ENCODE results near the gene GPR63. TPM values are rescaled to one million over a fixed set of nuclear protein-coding genes. Genes with fewer than 3 reads are reported as not detected.

The GPR63 gene
- total and polyA plus RNA-seq, 11 donors: 0.14 to 2.7 (median 0.75) TPM

DNA sequence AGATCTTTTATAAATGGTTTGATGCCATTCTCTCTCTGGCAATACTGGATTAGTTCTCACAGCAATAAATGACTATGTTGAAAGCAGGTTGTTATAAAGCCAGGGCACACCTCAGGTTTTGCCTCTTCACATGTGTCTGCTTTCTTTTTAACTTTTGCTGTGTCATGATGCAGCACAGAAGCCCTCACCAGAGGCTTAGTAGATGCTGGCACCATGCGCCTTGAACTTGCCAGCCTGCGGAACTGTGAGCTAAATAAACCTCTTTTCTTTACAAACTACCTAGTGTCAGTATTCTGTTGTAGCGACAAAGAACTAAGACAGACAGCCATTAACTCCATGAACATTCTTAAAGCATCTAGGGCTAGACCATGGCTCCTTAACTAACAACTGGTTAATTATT, 15.3 kb upstream of the GPR63 start:
- ATAC-seq: no peak
- TF ChIP-seq POLR2A (IDR thresholded peaks at IDR 0.05) (no peak), CTCF (IDR thresholded peaks at IDR 0.05) (no peak)
- DNase-seq: no peak

DNA sequence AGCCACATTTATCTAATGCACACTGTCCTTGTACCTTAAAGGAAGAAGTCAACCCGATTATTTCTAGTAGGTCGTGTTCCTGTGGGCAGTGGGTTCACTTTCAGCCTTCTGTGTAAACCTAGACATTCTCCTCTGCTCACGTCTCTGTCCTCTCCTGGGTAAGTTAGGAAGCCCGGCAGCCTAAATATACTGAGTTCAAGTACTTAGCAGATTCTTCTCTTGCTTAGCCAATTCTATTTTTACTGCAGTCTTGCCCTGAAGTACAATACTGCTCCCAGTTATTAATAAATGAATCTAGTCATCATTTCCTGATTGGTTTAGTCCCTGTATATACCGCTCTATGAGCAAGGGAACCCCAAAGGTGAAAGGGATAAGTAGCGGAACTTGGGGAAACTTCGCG, 14.6 kb upstream of the GPR63 start:
- H3K9me3 ChIP-seq: peaks cover 0 to 15% (median 2%) of the 10 kb centered on the region in 12 donors
- DNase-seq (peak in 1 of 5 donors; percentile 16), ATAC-seq (peak in 3 of 4 donors; percentile 72 to 96 (median 94))
- no peak overlapping the region for H3K4me3 ChIP-seq
- H3K4me1 ChIP-seq: no peaks in the 10 kb centered on the region
- intact Hi-C loops (cut with DNase I): no loop called here
- TF ChIP-seq POLR2A (IDR thresholded peaks at IDR 0.05) (no peak), CTCF (IDR thresholded peaks at IDR 0.05) (no peak)
- H3K27ac ChIP-seq: peak overlapping the region in 2 of 12 donors; percentile 2 to 13
- no peaks in the 10 kb centered on the region for H3K36me3 ChIP-seq
- 64 to 83% (median 77%) methylated on average over 8 of the region's 8 CpGs for WGBS, 4 donors
- H3K27me3 ChIP-seq: no peaks in the 10 kb centered on the region

More for the DNA sequence above, 15.3 kb upstream of the GPR63 start:
- intact Hi-C loops (cut with DNase I): no loop called here
- 95 to 98% (median 95%) methylated on average over 3 of the region's 3 CpGs for WGBS, 4 donors
- H3K36me3 ChIP-seq: no peaks in the 10 kb centered on the region
- no peak overlapping the region for H3K27ac ChIP-seq
- H3K4me1 ChIP-seq: no peaks in the 10 kb centered on the region
- H3K4me3 ChIP-seq: no peak overlapping the region
- no peaks in the 10 kb centered on the region for H3K27me3 ChIP-seq
- H3K9me3 ChIP-seq: peaks cover 0 to 12% (median 1%) of the 10 kb centered on the region in 12 donors

DNA sequence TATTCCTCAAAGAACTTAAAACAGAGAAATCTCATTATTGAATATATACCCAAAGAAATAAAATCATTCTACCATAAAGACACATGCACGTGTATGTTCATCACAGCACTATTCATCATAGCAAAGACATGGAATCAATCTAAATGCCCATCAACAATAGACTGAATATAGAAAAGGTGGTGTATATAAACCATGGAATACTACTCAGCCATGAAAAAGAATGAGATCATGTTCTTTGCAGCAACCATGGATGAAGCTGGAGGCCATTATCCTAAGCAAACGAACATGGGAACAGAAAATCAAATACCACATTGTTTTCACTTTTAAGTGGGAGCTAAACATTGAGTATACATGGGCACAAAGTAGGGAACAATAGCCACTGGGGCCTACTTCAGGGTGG, 12.3 kb upstream of the GPR63 start:
- no peaks in the 10 kb centered on the region for H3K36me3 ChIP-seq
- WGBS, 4 donors: 65 to 70% (median 69%) methylated on average over 2 of the region's 2 CpGs

DNA sequence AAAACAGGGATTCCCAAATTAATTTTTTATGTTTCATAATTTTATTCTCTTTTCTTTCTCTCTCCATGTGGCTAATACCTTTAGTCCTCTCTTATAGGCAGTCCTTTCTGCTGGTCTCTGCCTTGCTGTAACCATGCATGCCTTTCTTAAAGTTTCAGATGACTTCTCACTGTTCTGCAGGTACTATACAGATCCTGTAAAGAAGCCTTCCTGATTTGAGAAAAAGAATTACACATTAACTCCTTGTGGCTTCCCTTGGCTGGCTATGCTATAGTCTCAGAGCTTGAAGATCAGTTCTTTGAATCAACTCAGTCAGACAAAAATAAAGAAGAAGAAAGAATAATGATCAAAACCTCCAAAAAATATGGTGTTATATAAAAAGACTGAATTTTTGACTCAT, 7.3 kb upstream of the GPR63 start:
- ATAC-seq (no peak), DNase-seq (no peak)
- peaks cover 0 to 29% (median 2%) of the 10 kb centered on the region in 12 donors for H3K9me3 ChIP-seq
- intact Hi-C loops (cut with DNase I): no loop called here
- H3K4me1 ChIP-seq: no peaks in the 10 kb centered on the region
- H3K4me3 ChIP-seq: no peak overlapping the region
- no peak overlapping the region for H3K27ac ChIP-seq
- no peaks in the 10 kb centered on the region for H3K36me3 ChIP-seq
- no peaks in the 10 kb centered on the region for H3K27me3 ChIP-seq
- TF ChIP-seq POLR2A (IDR thresholded peaks at IDR 0.05) (no peak), CTCF (IDR thresholded peaks at IDR 0.05) (no peak)

More for the DNA sequence above, 12.3 kb upstream of the GPR63 start:
- no peak for DNase-seq
- H3K27me3 ChIP-seq: no peaks in the 10 kb centered on the region
- H3K4me1 ChIP-seq: no peaks in the 10 kb centered on the region
- intact Hi-C loops (cut with DNase I): no loop called here
- peaks cover 0 to 29% (median 2%) of the 10 kb centered on the region in 12 donors for H3K9me3 ChIP-seq
- no peak for ATAC-seq
- no peak overlapping the region for H3K27ac ChIP-seq
- H3K4me3 ChIP-seq: no peak overlapping the region
- no peak for TF ChIP-seq POLR2A (IDR thresholded peaks at IDR 0.05)
- TF ChIP-seq CTCF (IDR thresholded peaks at IDR 0.05): no peak
